Mesendoderm (in vitro differentiated cells): ENCODE measurements around the gene PKN2.

Source experiments
- DNase-seq: peaks from one replicate; pipeline ENCODE4 v3.0.0; 2013
- H2AK5ac ChIP-seq: 2 replicates; pipeline ENCODE4 v1.6.1; 2013; ENCODE audit warnings: low read length, inconsistent platforms
- H2BK120ac ChIP-seq: 2 replicates; pipeline ENCODE4 v1.6.1; 2013; ENCODE audit warnings: low read depth, mild to moderate bottlenecking, low read length, moderate library complexity, mixed read lengths
- H2BK15ac ChIP-seq: replicated peaks from 2 replicates; pipeline ENCODE4 v1.6.1; 2013; ENCODE audit warnings: low read depth, mild to moderate bottlenecking, moderate library complexity
- H2BK5ac ChIP-seq: 2 replicates; pipeline ENCODE4 v1.6.1; 2013; ENCODE audit warnings: low read length, inconsistent platforms
- H3K18ac ChIP-seq: 2 replicates; pipeline ENCODE4 v1.6.1; 2013; ENCODE audit warnings: mild to moderate bottlenecking, low read length, mixed read lengths
- H3K23ac ChIP-seq: one replicate; pipeline ENCODE4 v1.6.1; 2013; ENCODE audit warnings: low read length
- H3K27ac ChIP-seq: 2 replicates; pipeline ENCODE4 v1.5.1; 2013; ENCODE audit warnings: low read depth, mild to moderate bottlenecking, inconsistent platforms, low read length, moderate library complexity
- H3K27me3 ChIP-seq: 2 replicates; pipeline ENCODE4 v1.6.1; 2013; ENCODE audit warnings: low read length, control low read depth, mild to moderate bottlenecking, inconsistent platforms; ENCODE audit not compliant: insufficient read depth, poor library complexity
- H3K36me3 ChIP-seq: 2 replicates; pipeline ENCODE4 v1.6.1; 2013; ENCODE audit warnings: low read length, inconsistent platforms; ENCODE audit not compliant: control insufficient read depth, insufficient read depth
- H3K4ac ChIP-seq: one replicate; pipeline ENCODE4 v1.6.1; 2013; ENCODE audit warnings: low read depth, mild to moderate bottlenecking, low read length, moderate library complexity
- H3K4me1 ChIP-seq: 2 replicates; pipeline ENCODE4 v1.6.1; 2013; ENCODE audit warnings: low read depth, low read length, inconsistent platforms; ENCODE audit not compliant: control insufficient read depth
- H3K4me2 ChIP-seq: 2 replicates; pipeline ENCODE4 v1.6.1; 2013; ENCODE audit warnings: low read length
- H3K4me3 ChIP-seq: 2 replicates; pipeline ENCODE4 v1.5.1; 2013; ENCODE audit warnings: mild to moderate bottlenecking, low read length
- H3K56ac ChIP-seq: one replicate; pipeline ENCODE4 v1.6.1; 2013; ENCODE audit warnings: low read length
- H3K79me1 ChIP-seq: 2 replicates; pipeline ENCODE4 v1.6.1; 2013; ENCODE audit warnings: low read length, inconsistent platforms
- H3K79me2 ChIP-seq: 2 replicates; pipeline ENCODE4 v1.6.1; 2013; ENCODE audit warnings: mild to moderate bottlenecking, low read length; ENCODE audit not compliant: control insufficient read depth, insufficient read depth
- H3K9ac ChIP-seq: 2 replicates; pipeline ENCODE4 v1.6.1; 2013; ENCODE audit warnings: low read length, inconsistent platforms
- H4K5ac ChIP-seq: one replicate; pipeline ENCODE4 v1.6.1; 2013; ENCODE audit warnings: low read length
- H4K8ac ChIP-seq: one replicate; pipeline ENCODE4 v1.6.1; 2013; ENCODE audit warnings: low read depth, mild to moderate bottlenecking, control low read depth, low read length, moderate library complexity
- WGBS: extraction: QIAGEN DNeasy Blood & Tissue Kit; methylation state at CpG from one replicate; pipeline ENCODE4 v1.1.7; 2013; ENCODE audit warnings: low lambda C conversion rate, missing lambda C conversion rate; ENCODE audit not compliant: insufficient coverage; ENCODE audit errors: extremely low coverage; 5-methylcytosine and 5-hydroxymethylcytosine counted together

The PKN2 gene

DNA sequence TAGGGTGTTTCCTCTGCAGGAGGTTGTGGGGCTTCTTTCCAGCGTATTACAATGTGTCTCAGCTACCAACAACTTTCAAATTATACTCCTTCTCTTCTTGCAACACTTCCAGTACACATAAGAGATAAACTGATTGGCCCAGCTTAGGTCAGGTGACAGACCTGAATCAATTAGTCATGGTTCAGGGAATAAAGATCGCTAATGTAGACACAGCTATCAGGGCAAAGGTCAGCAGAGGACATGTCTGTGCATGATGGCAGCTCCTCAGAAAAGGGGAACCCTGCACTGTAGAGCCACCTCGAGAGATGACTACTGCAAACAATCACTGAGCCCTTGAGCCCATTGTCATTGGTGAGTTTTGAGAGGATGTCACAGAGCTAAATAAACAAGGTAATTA lies 36.8 kb upstream of the PKN2 start:
- Histone ChIP-seq H3K23ac (no peak overlapping the region), H3K4me3 (no peak overlapping the region), H3K79me2 (no peaks in the 10 kb centered on the region), H3K18ac (no peak overlapping the region), H2BK120ac (peak overlapping the region; percentile 79), H3K4me2 (no peak overlapping the region), H2AK5ac (no peak overlapping the region), H4K8ac (no peak overlapping the region), H4K5ac (no peak overlapping the region), H3K36me3 (no peaks in the 10 kb centered on the region), H2BK5ac (peak overlapping the region; percentile 74), H3K9ac (no peak overlapping the region), H3K56ac (peak overlapping the region; percentile 17), H2BK15ac (no peak overlapping the region), H3K4ac (no peak overlapping the region), H3K79me1 (no peaks in the 10 kb centered on the region), H3K4me1 (peaks cover 9% of the 10 kb centered on the region), H3K27me3 (no peaks in the 10 kb centered on the region), H3K27ac (no peak overlapping the region)
- DNase-seq, result peak; percentile 74
- WGBS, result no CpG with 5 or more reads among the region's 3 CpGs

DNA sequence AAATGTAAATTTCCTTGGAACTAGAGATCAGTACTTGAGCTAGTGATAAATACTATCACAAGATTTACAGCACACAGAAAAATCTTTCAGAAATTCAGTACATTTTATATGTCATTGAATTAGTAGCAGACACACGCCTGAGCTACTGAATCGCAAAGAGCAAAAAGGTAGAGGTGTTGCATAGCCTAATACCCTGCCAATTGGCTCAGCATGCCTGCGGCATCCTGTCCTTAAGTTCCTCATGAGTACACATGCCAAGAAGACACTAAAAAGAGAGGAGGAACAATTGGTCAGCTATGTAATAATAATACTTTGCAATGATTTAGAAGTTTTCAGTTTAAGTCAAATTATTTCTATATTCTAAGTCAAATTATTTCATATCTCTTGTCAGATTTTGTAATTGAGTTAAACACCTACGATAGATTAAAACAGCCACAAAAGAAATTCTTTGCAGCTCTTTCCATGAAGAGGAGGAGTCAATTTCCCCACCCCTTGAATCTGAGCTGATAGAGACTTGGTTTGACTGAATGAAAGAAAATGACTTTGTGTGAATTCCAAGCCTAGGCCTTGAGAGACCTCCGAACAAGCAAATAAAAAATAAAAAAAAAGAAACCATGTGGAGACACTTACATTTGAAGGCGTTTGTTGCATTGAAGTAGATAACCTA lies 36.2 kb upstream of the PKN2 start:
- Histone ChIP-seq H3K4me3 (no peak overlapping the region), H3K79me1 (no peaks in the 10 kb centered on the region), H3K4me1 (peaks cover 9% of the 10 kb centered on the region), H3K36me3 (no peaks in the 10 kb centered on the region), H3K23ac (no peak overlapping the region), H3K4me2 (no peak overlapping the region), H3K4ac (peak overlapping the region; percentile 91), H3K18ac (no peak overlapping the region), H3K56ac (no peak overlapping the region), H2BK5ac (no peak overlapping the region), H3K9ac (no peak overlapping the region), H4K8ac (no peak overlapping the region), H3K27me3 (no peaks in the 10 kb centered on the region), H2AK5ac (no peak overlapping the region), H4K5ac (no peak overlapping the region), H3K79me2 (no peaks in the 10 kb centered on the region), H2BK120ac (no peak overlapping the region), H2BK15ac (no peak overlapping the region), H3K27ac (no peak overlapping the region)
- DNase-seq, result peak; percentile 68
- no CpG with 5 or more reads among the region's 6 CpGs for WGBS

GRCh38 chr1:88648706-88649105 lies 35.4 kb upstream of the PKN2 start:
- H3K56ac ChIP-seq, result no peak overlapping the region
- H3K18ac ChIP-seq, result no peak overlapping the region
- H2BK5ac ChIP-seq, result no peak overlapping the region
- peaks cover 9% of the 10 kb centered on the region for H3K4me1 ChIP-seq
- H3K9ac ChIP-seq, result no peak overlapping the region
- no CpG with 5 or more reads among the region's 2 CpGs for WGBS
- H3K27ac ChIP-seq, result no peak overlapping the region
- H4K8ac ChIP-seq, result no peak overlapping the region
- H3K4me2 ChIP-seq, result no peak overlapping the region
- H3K79me2 ChIP-seq, result no peaks in the 10 kb centered on the region
- H3K4ac ChIP-seq, result no peak overlapping the region
- no peak overlapping the region for H4K5ac ChIP-seq
- no peak overlapping the region for H2BK15ac ChIP-seq
- H3K4me3 ChIP-seq, result no peak overlapping the region
- no peaks in the 10 kb centered on the region for H3K79me1 ChIP-seq
- no peak overlapping the region for H2BK120ac ChIP-seq
- H2AK5ac ChIP-seq, result no peak overlapping the region
- no peaks in the 10 kb centered on the region for H3K36me3 ChIP-seq
- H3K27me3 ChIP-seq, result no peaks in the 10 kb centered on the region
- DNase-seq, result peak; percentile 78
- no peak overlapping the region for H3K23ac ChIP-seq

GRCh38 chr1:88649932-88650331 lies 34.1 kb upstream of the PKN2 start:
- no peak overlapping the region for H2BK15ac ChIP-seq
- WGBS, result no CpG with 5 or more reads among the region's 1 CpG
- no peak overlapping the region for H2AK5ac ChIP-seq
- no peak overlapping the region for H4K8ac ChIP-seq
- no peak overlapping the region for H3K56ac ChIP-seq
- H3K36me3 ChIP-seq, result no peaks in the 10 kb centered on the region
- no peak overlapping the region for H3K4me3 ChIP-seq
- H3K4me1 ChIP-seq, result peaks cover 9% of the 10 kb centered on the region
- H3K23ac ChIP-seq, result no peak overlapping the region
- no peak overlapping the region for H2BK120ac ChIP-seq
- H3K79me2 ChIP-seq, result no peaks in the 10 kb centered on the region
- H3K9ac ChIP-seq, result no peak overlapping the region
- H4K5ac ChIP-seq, result no peak overlapping the region
- H3K27me3 ChIP-seq, result no peaks in the 10 kb centered on the region
- DNase-seq, result no peak
- H3K79me1 ChIP-seq, result no peaks in the 10 kb centered on the region
- no peak overlapping the region for H3K18ac ChIP-seq
- H2BK5ac ChIP-seq, result no peak overlapping the region
- no peak overlapping the region for H3K27ac ChIP-seq
- H3K4ac ChIP-seq, result no peak overlapping the region
- H3K4me2 ChIP-seq, result no peak overlapping the region

DNA sequence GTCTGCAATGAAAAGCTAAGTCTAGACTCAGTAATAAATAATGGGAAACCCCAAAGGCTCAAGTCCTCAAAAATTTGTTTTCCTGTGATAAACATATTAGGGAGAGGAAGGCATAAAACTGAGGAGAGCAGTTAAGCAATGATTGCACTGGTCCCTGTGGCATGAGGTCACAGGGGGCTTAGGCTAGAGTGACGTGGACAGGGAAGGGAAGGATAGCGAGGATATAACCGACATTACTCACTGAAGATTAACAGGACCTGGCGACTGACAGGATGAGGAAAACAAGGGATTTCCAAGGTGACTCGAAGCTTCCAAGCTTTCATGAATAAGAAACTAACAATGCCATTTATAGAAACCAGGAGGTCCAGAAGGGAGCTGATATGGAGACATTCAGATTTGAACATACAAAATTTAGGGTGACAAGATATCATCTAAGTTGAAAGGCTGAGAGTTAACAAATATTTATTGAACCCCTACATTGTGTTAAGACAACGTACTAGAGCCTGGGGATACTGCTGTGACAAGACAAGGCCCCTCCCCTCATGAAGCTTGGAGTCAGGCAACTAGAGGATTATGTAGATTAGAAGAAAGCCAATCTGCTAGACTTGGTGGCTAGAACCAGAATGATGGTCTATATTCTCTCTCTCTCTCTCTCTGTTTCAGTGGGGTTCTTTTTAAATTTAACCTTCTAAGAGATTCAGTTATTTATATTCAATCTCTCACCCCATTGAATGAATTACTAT lies 33.2 kb upstream of the PKN2 start:
- H3K27ac ChIP-seq, result no peak overlapping the region
- H3K4me3 ChIP-seq, result no peak overlapping the region
- no peak overlapping the region for H4K5ac ChIP-seq
- WGBS, result no CpG with 5 or more reads among the region's 6 CpGs
- peak overlapping the region; percentile 5 for H2BK5ac ChIP-seq
- H3K23ac ChIP-seq, result peak overlapping the region; percentile 15
- H3K18ac ChIP-seq, result no peak overlapping the region
- DNase-seq, result peak; percentile 51
- H4K8ac ChIP-seq, result no peak overlapping the region
- no peak overlapping the region for H3K4ac ChIP-seq
- H2AK5ac ChIP-seq, result peak overlapping the region; percentile 12
- H2BK120ac ChIP-seq, result no peak overlapping the region
- H3K79me2 ChIP-seq, result no peaks in the 10 kb centered on the region
- no peak overlapping the region for H2BK15ac ChIP-seq
- H3K79me1 ChIP-seq, result no peaks in the 10 kb centered on the region
- no peaks in the 10 kb centered on the region for H3K36me3 ChIP-seq
- no peaks in the 10 kb centered on the region for H3K27me3 ChIP-seq
- peaks cover 9% of the 10 kb centered on the region for H3K4me1 ChIP-seq
- H3K4me2 ChIP-seq, result no peak overlapping the region
- H3K9ac ChIP-seq, result no peak overlapping the region
- H3K56ac ChIP-seq, result no peak overlapping the region
